ENCODE measurements around the gene SPECC1.

GRCh38 chr17:20314834-20315233, 305.7 kb downstream of the SPECC1 start:
- no peak for TF ChIP-seq GABPA (IDR thresholded peaks at IDR 0.05; ENCODE audit: low read depth)
- no peak for TF ChIP-seq CTCF (IDR thresholded peaks at IDR 0.05)
- TF ChIP-seq RCOR1 (IDR thresholded peaks at IDR 0.05; ENCODE audit: low read length): no peak
- TF ChIP-seq ZBTB33 (IDR thresholded peaks at IDR 0.05; ENCODE audit: borderline replicate concordance, low read depth): no peak
- no peak for TF ChIP-seq MAX (IDR thresholded peaks at IDR 0.05; ENCODE audit: low read depth)
- no peak for TF ChIP-seq RFX5 (IDR thresholded peaks at IDR 0.05; ENCODE audit: low read length)
